K562 (cell line): ENCODE results near the gene TXNDC15. TPM values are rescaled to one million over a fixed set of nuclear protein-coding genes. Genes with fewer than 3 reads are reported as not detected.
A peak's percentile ranks its signal among the peaks of the same experiment; 100 is the strongest.

Experiments used
- HCFC1 ChIP-seq: IDR thresholded peaks from 2 replicates; pipeline ENCODE4 v1.6.1; 2012; ENCODE audit warnings: low read depth, low read length, improper control_type of control experiment
- KAT8 ChIP-seq: fragments of 450-650 bp; IDR thresholded peaks from 2 replicates; pipeline ENCODE4 v1.6.1; 2016; ENCODE audit warnings: low read depth, mild to moderate bottlenecking
- MAFK ChIP-seq: IDR thresholded peaks from 2 replicates; pipeline ENCODE4 v1.6.1; 2011; ENCODE audit warnings: low read length, improper control_type of control experiment
- SAFB ChIP-seq: fragments of 200-400 bp; formaldehyde crosslinking; IDR thresholded peaks from 2 replicates; pipeline ENCODE4 v1.6.1; 2017; ENCODE audit warnings: low read depth, low read length, borderline replicate concordance
- ZC3H11A ChIP-seq: IDR thresholded peaks from 2 replicates; pipeline ENCODE4 v1.6.1; 2012; ENCODE audit warnings: low read depth, low read length, improper control_type of control experiment
- ZKSCAN8 ChIP-seq: fragments of 200-800 bp; sonication (Bioruptor generic); IDR thresholded peaks from 2 replicates; pipeline ENCODE4 v1.6.1; 2016; ENCODE audit warnings: missing genetic modification characterization, missing compliant biosample characterization
- ZNF224 ChIP-seq: sonication (generic); formaldehyde crosslinking; IDR thresholded peaks from 2 replicates; pipeline ENCODE4 v1.8.0; 2022; ENCODE audit warnings: mild to moderate bottlenecking, missing genetic modification reagents
- ZNF445 ChIP-seq: fragments of 250-450 bp; sonication (Bioruptor Pico); IDR thresholded peaks from 2 replicates; pipeline ENCODE4 v1.4.0; 2020; ENCODE audit warnings: low read depth, mild to moderate bottlenecking, moderate library complexity
- polyA plus RNA-seq, 8 experiments: library from polyadenylated mRNA; depleted of rRNA in 4 of 8; stranded (reverse) in 5 of 8; unstranded in 3 of 8; fragments of >200 nt; fragmentation: Nextera tagmentation in 2 of 8; fragmentation: Illumina TruSeq in 1 of 8; extraction: Ambion mirVana in 2 of 8; extraction: Trizol in 1 of 8; gene quantifications; 2 replicates each; pipeline versions ENCODE4 v1.2.1 to v1.2.3, GENCODE V29; 2011 to 2014; ENCODE audit warnings: inconsistent platforms in 1 of 8, missing spikeins in 1 of 8
- total RNA-seq, 7 experiments: library from RNA; depleted of rRNA in 6 of 7; stranded (reverse); fragments of >200 nt in 6 of 7; fragmentation: Illumina TruSeq in 2 of 7; extraction: Trizol in 2 of 7; gene quantifications; 2 replicates each; pipeline versions ENCODE4 v1.2.1 to v1.2.3, GENCODE V29; 2011 to 2021; ENCODE audit warnings: low replicate concordance in 1 of 7
- TF ChIP-seq, protein P1 (sequence below): fragments of 200-400 bp; formaldehyde crosslinking; IDR thresholded peaks from 2 replicates; pipeline ENCODE4 v1.6.1; 2017; ENCODE audit warnings: mild to moderate bottlenecking, low read depth, low read length, moderate library complexity
- TF ChIP-seq, protein P2 (sequence below): sonication (generic); formaldehyde crosslinking; IDR thresholded peaks from 2 replicates; pipeline ENCODE4 v1.8.1; 2023; ENCODE audit warnings: mild to moderate bottlenecking, missing genetic modification reagents
- TF ChIP-seq, protein P3 (sequence below): fragments of 450-650 bp; formaldehyde crosslinking; IDR thresholded peaks from 2 replicates; pipeline ENCODE4 v1.4.0; 2020; ENCODE audit warnings: mild to moderate bottlenecking, mixed read lengths
- TF ChIP-seq, protein P4 (sequence below), 2 experiments: fragments of 450-650 bp; IDR thresholded peaks; 2 replicates each; pipeline ENCODE4 v1.6.1; 2018; ENCODE audit warnings: mild to moderate bottlenecking in 2 of 2, low read depth in 1 of 2; ENCODE audit not compliant: partially characterized antibody in 2 of 2

Gene TXNDC15
- total and polyA plus RNA-seq, 9 of the 15 experiments (the other 6 are each of a cell fraction or from before 2014, with no cell fraction given): 3.0 to 15.4 (median 12.3) TPM

DNA sequence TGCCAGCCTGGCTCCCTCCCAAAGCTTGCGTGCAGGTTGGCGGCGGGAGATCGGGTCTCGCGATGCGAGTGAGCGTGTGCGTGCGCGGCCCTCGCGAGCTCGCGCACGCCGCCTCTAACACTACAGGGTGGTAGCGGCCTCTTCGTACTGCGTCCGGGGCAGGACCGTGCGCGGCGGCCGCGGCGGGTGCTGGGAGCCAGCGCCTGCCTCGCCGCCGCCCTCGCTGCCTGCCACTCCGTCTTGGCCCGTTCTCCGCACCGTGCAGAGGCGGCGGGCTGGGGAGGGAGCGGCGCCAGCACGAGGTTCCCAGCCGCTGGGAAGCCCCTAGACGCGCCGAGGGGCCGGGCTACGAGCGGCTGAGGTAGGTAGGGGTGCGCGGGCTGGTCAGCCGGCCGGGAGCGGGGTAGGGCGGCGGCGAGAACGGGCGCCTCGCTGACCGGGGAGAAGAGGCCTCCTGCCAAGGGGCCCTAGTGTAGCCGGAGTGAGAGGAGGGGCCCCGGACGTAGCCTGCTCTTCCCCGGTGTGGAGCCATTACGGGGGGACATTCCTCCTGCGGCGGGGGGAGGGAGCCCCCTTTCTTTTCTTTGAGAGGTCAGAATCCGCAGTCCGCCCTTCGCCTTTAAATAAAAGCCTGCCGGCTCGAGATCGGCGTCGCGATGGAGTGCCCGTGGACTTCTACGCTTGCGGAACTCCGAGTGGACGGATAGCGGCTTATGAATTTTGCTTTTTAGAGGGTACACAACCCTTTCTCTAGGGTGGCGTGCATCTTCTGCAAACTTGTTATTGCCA is 28.1 kb upstream of the TXNDC15 start, which contains the start of gene C5orf24 (continued):
- TF ChIP-seq, protein P1, sequence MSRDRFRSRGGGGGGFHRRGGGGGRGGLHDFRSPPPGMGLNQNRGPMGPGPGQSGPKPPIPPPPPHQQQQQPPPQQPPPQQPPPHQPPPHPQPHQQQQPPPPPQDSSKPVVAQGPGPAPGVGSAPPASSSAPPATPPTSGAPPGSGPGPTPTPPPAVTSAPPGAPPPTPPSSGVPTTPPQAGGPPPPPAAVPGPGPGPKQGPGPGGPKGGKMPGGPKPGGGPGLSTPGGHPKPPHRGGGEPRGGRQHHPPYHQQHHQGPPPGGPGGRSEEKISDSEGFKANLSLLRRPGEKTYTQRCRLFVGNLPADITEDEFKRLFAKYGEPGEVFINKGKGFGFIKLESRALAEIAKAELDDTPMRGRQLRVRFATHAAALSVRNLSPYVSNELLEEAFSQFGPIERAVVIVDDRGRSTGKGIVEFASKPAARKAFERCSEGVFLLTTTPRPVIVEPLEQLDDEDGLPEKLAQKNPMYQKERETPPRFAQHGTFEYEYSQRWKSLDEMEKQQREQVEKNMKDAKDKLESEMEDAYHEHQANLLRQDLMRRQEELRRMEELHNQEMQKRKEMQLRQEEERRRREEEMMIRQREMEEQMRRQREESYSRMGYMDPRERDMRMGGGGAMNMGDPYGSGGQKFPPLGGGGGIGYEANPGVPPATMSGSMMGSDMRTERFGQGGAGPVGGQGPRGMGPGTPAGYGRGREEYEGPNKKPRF: no peak
- TF ChIP-seq MAFK (no peak), ZKSCAN8 (CRISPR knock-in tag) (no peak), HCFC1 (peak; percentile 65), ZNF224 (no peak), ZNF445 (CRISPR knock-in tag) (no peak), KAT8 (no peak), SAFB (peak; percentile 94), ZC3H11A (no peak)
- TF ChIP-seq, protein P2, sequence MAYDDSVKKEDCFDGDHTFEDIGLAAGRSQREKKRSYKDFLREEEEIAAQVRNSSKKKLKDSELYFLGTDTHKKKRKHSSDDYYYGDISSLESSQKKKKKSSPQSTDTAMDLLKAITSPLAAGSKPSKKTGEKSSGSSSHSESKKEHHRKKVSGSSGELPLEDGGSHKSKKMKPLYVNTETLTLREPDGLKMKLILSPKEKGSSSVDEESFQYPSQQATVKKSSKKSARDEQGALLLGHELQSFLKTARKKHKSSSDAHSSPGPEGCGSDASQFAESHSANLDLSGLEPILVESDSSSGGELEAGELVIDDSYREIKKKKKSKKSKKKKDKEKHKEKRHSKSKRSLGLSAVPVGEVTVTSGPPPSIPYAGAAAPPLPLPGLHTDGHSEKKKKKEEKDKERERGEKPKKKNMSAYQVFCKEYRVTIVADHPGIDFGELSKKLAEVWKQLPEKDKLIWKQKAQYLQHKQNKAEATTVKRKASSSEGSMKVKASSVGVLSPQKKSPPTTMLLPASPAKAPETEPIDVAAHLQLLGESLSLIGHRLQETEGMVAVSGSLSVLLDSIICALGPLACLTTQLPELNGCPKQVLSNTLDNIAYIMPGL: peak; percentile 60; the same call in 1 of the 2 replicates
- TF ChIP-seq, protein P3, sequence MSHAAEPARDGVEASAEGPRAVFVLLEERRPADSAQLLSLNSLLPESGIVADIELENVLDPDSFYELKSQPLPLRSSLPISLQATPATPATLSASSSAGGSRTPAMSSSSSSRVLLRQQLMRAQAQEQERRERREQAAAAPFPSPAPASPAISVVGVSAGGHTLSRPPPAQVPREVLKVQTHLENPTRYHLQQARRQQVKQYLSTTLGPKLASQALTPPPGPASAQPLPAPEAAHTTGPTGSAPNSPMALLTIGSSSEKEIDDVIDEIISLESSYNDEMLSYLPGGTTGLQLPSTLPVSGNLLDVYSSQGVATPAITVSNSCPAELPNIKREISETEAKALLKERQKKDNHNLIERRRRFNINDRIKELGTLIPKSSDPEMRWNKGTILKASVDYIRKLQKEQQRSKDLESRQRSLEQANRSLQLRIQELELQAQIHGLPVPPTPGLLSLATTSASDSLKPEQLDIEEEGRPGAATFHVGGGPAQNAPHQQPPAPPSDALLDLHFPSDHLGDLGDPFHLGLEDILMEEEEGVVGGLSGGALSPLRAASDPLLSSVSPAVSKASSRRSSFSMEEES: no peak
- TF ChIP-seq, protein P4, sequence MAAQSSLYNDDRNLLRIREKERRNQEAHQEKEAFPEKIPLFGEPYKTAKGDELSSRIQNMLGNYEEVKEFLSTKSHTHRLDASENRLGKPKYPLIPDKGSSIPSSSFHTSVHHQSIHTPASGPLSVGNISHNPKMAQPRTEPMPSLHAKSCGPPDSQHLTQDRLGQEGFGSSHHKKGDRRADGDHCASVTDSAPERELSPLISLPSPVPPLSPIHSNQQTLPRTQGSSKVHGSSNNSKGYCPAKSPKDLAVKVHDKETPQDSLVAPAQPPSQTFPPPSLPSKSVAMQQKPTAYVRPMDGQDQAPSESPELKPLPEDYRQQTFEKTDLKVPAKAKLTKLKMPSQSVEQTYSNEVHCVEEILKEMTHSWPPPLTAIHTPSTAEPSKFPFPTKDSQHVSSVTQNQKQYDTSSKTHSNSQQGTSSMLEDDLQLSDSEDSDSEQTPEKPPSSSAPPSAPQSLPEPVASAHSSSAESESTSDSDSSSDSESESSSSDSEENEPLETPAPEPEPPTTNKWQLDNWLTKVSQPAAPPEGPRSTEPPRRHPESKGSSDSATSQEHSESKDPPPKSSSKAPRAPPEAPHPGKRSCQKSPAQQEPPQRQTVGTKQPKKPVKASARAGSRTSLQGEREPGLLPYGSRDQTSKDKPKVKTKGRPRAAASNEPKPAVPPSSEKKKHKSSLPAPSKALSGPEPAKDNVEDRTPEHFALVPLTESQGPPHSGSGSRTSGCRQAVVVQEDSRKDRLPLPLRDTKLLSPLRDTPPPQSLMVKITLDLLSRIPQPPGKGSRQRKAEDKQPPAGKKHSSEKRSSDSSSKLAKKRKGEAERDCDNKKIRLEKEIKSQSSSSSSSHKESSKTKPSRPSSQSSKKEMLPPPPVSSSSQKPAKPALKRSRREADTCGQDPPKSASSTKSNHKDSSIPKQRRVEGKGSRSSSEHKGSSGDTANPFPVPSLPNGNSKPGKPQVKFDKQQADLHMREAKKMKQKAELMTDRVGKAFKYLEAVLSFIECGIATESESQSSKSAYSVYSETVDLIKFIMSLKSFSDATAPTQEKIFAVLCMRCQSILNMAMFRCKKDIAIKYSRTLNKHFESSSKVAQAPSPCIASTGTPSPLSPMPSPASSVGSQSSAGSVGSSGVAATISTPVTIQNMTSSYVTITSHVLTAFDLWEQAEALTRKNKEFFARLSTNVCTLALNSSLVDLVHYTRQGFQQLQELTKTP (IDR thresholded peaks at IDR 0.05; ENCODE audit: low read depth in 1 of 2, partially characterized antibody in 2 of 2): no peak
